Endothelial cell of umbilical vein (primary cell): ENCODE data around the gene SMARCD3. TPM values are rescaled to one million over a fixed set of nuclear protein-coding genes. Genes with fewer than 3 reads are reported as not detected.

ENCODE experiments used
- BruUV-seq: library from RNA; stranded (reverse); fragments of 400-500 nt; replicated peaks from 2 replicates; lab custom pipeline; 2021; lab: Mats Ljungman, UMichigan
- CTCF ChIA-PET: fragments of 300-600, 350-600 bp; sonication (Branson Sonifier 250); formaldehyde crosslinking; loops from one replicate; lab custom pipeline; 2021; ENCODE audit warnings: antibody characterized with exemption, inconsistent platforms; lab: Charles Lee
- POLR2A ChIA-PET: fragments of 300-600, 350-600 bp; sonication (Branson Sonifier 250); formaldehyde crosslinking; loops from one replicate; lab custom pipeline; 2021; ENCODE audit warnings: antibody characterized with exemption, inconsistent platforms; lab: Charles Lee
- DNase-seq: peaks from one replicate; pipeline ENCODE4 v3.0.0-alpha.2; 2011; ENCODE audit warnings: low read depth, low spot score
- FAIRE-seq: peaks from 2 replicates; lab custom pipeline; 2011; peaks lifted over from hg19 to GRCh38; lab: Jason Lieb, UNC
- H2AFZ ChIP-seq: 2 replicates; pipeline ENCODE4 v1.6.0; 2012; ENCODE audit warnings: low read depth, low read length, control low read depth, inconsistent platforms
- H3K27ac ChIP-seq: 2 replicates; pipeline ENCODE4 v1.5.1; 2011; ENCODE audit warnings: low read depth, mild to moderate bottlenecking, control low read depth, low read length, moderate library complexity; ENCODE audit not compliant: insufficient read depth
- H3K27me3 ChIP-seq, 2 experiments: 2 replicates each; pipeline versions ENCODE4 v1.6.0 to v1.6.1; 2011; ENCODE audit warnings: low read length in 2 of 2, mixed read lengths in 1 of 2; ENCODE audit not compliant: control insufficient read depth in 2 of 2, insufficient read depth in 2 of 2
- H3K36me3 ChIP-seq, 2 experiments: 2 replicates in 1 of 2; 3 replicates in 1 of 2; pipeline ENCODE4 v1.5.1; 2011; ENCODE audit warnings: low read length in 2 of 2, mild to moderate bottlenecking in 1 of 2, moderate library complexity in 1 of 2; ENCODE audit not compliant: control insufficient read depth in 2 of 2, insufficient read depth in 2 of 2; ENCODE audit errors: extremely low read depth in 1 of 2
- H3K4me1 ChIP-seq: 3 replicates; pipeline ENCODE4 v1.5.1; 2011; ENCODE audit warnings: mild to moderate bottlenecking, low read length; ENCODE audit not compliant: control insufficient read depth, insufficient read depth; ENCODE audit errors: extremely low read depth
- H3K4me2 ChIP-seq: 2 replicates; pipeline ENCODE4 v1.6.1; 2011; ENCODE audit warnings: low read length, control low read depth, mixed read lengths; ENCODE audit not compliant: insufficient read depth
- H3K4me3 ChIP-seq, 3 experiments: fragments of 200-600 bp in 1 of 3; sonication (generic), shearing (Covaris generic) in 1 of 3; replicated peaks in 1 of 3; 2 replicates each; pipeline ENCODE4 v1.5.1; 2011 to 2016; ENCODE audit warnings: control low read depth in 3 of 3, low read length in 3 of 3, mild to moderate bottlenecking in 2 of 3, inconsistent platforms in 1 of 3, low read depth in 1 of 3, moderate library complexity in 1 of 3; ENCODE audit not compliant: insufficient read depth in 1 of 3
- H3K79me2 ChIP-seq: 2 replicates; pipeline ENCODE4 v1.6.0; 2012; ENCODE audit warnings: low read length, inconsistent platforms; ENCODE audit not compliant: control insufficient read depth, insufficient read depth
- H3K9ac ChIP-seq: replicated peaks from 2 replicates; pipeline ENCODE3; 2011; ENCODE audit warnings: low read length, control low read depth; ENCODE audit not compliant: insufficient read depth; ENCODE audit errors: extremely low read depth
- H3K9me1 ChIP-seq: replicated peaks from 3 replicates; pipeline ENCODE4 v1.6.0; 2011; ENCODE audit warnings: mild to moderate bottlenecking, low read length; ENCODE audit not compliant: control insufficient read depth, insufficient read depth; ENCODE audit errors: extremely low read depth
- H3K9me3 ChIP-seq: replicated peaks from 2 replicates; pipeline ENCODE4 v1.5.1; 2012; ENCODE audit warnings: low read length, inconsistent platforms; ENCODE audit not compliant: control insufficient read depth, insufficient read depth
- H4K20me1 ChIP-seq: replicated peaks from 2 replicates; pipeline ENCODE3; 2011; ENCODE audit warnings: mild to moderate bottlenecking, low read length; ENCODE audit not compliant: control insufficient read depth, insufficient read depth; ENCODE audit errors: extremely low read depth
- EZH2 ChIP-seq: IDR thresholded peaks from 2 replicates; pipeline ENCODE4 v1.6.1; 2012; ENCODE audit warnings: borderline replicate concordance, low read depth, mild to moderate bottlenecking, moderate library complexity, low read length, inconsistent platforms; ENCODE audit not compliant: severe bottlenecking
- FOS ChIP-seq: IDR thresholded peaks from 2 replicates; pipeline ENCODE4 v1.6.1; 2011; ENCODE audit warnings: mild to moderate bottlenecking, low read length, moderate library complexity, borderline replicate concordance; ENCODE audit not compliant: insufficient read depth
- GATA2 ChIP-seq: IDR thresholded peaks from 2 replicates; pipeline ENCODE4 v1.7.0; 2011; ENCODE audit warnings: low read depth, mild to moderate bottlenecking, moderate library complexity, mixed read lengths, low read length; ENCODE audit not compliant: insufficient read length, insufficient read depth
- JUN ChIP-seq: IDR thresholded peaks from 2 replicates; pipeline ENCODE4 v1.6.1; 2011; ENCODE audit warnings: borderline replicate concordance, low read depth; ENCODE audit not compliant: insufficient read length, insufficient read depth
- MYC ChIP-seq: IDR thresholded peaks from one replicate; pipeline ENCODE4 v1.6.1; 2011; ENCODE audit warnings: mild to moderate bottlenecking, low read depth, low read length
- POLR2A ChIP-seq: IDR thresholded peaks from 2 replicates; pipeline ENCODE4 v1.6.1; 2012; ENCODE audit warnings: low read depth, mild to moderate bottlenecking, control low read depth, low read length
- POLR2AphosphoS5 ChIP-seq: IDR thresholded peaks from 2 replicates; pipeline ENCODE4 v1.6.1; 2012; ENCODE audit warnings: low read depth, mild to moderate bottlenecking, control low read depth, low read length, moderate library complexity; ENCODE audit not compliant: insufficient read depth
- dilution Hi-C: fragments of 300-500 bp; cut with MboI; formaldehyde crosslinking; loops from one replicate; pipeline ENCODE4 v1.15.0; 2019; ENCODE audit warnings: low sequenced_read_pairs; ENCODE audit not compliant: extremely low pct_ligation_motif_present
- intact Hi-C: fragments of 100-400 bp; cut with micrococcal nuclease; formaldehyde crosslinking; loops from one replicate; pipeline ENCODE4 v1.10.0; 2022
- polyA plus RNA-seq, 4 experiments: library from polyadenylated mRNA; depleted of rRNA in 3 of 4; stranded (reverse) in 3 of 4; unstranded in 1 of 4; fragments of >200 nt; gene quantifications; 2 replicates each; pipeline versions ENCODE4 v1.2.1 to v1.2.3, GENCODE V29; 2011 to 2012; ENCODE audit warnings: missing spikeins in 1 of 4
- total RNA-seq: library from RNA; stranded (reverse); gene quantifications from 2 replicates; pipeline ENCODE4 v1.2.3, GENCODE V29; 2021
- TF ChIP-seq, protein P1 (sequence below), 2 donors: IDR thresholded peaks; 1 replicate in 1 of 2; 2 replicates in 1 of 2; pipeline ENCODE4 v1.5.1; 2011; ENCODE audit warnings: low read length in 2 of 2, mild to moderate bottlenecking in 2 of 2, moderate library complexity in 2 of 2, control low read depth in 1 of 2, inconsistent platforms in 1 of 2, low read depth in 1 of 2; ENCODE audit not compliant: insufficient read depth in 1 of 2; ENCODE audit errors: extremely low read depth in 1 of 2
- TF ChIP-seq, protein P2 (sequence below): IDR thresholded peaks from 2 replicates; pipeline ENCODE4 v1.6.1; 2011; ENCODE audit not compliant: insufficient read depth, insufficient read length

SMARCD3 gene
- total and polyA plus RNA-seq, 2 donors (not counting 3 experiments of a cell fraction or from before 2014, with no cell fraction given) = 6.1 to 8.5 TPM

- dilution Hi-C loops = no loop called here
- no peaks in the 10 kb centered on the region for H3K79me2 ChIP-seq
- CTCF ChIA-PET = interaction anchor here (0.6 kb wide), 1 partner anchor 31 kb away, joined by 3 read pairs; no protein-coding TSS in a partner anchor
- no peaks in the 10 kb centered on the region for H3K4me1 ChIP-seq
- TF ChIP-seq POLR2AphosphoS5 (no peak), FOS (no peak), GATA2 (no peak), MYC (no peak), JUN (no peak), EZH2 (no peak), POLR2A (no peak)
- TF ChIP-seq, protein P1, sequence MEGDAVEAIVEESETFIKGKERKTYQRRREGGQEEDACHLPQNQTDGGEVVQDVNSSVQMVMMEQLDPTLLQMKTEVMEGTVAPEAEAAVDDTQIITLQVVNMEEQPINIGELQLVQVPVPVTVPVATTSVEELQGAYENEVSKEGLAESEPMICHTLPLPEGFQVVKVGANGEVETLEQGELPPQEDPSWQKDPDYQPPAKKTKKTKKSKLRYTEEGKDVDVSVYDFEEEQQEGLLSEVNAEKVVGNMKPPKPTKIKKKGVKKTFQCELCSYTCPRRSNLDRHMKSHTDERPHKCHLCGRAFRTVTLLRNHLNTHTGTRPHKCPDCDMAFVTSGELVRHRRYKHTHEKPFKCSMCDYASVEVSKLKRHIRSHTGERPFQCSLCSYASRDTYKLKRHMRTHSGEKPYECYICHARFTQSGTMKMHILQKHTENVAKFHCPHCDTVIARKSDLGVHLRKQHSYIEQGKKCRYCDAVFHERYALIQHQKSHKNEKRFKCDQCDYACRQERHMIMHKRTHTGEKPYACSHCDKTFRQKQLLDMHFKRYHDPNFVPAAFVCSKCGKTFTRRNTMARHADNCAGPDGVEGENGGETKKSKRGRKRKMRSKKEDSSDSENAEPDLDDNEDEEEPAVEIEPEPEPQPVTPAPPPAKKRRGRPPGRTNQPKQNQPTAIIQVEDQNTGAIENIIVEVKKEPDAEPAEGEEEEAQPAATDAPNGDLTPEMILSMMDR (IDR thresholded peaks at IDR 0.05; ENCODE audit: extremely low read depth in 1 of 2, insufficient read depth in 1 of 2, low read depth in 1 of 2, low read length in 2 of 2) = no peak
- TF ChIP-seq, protein P2, sequence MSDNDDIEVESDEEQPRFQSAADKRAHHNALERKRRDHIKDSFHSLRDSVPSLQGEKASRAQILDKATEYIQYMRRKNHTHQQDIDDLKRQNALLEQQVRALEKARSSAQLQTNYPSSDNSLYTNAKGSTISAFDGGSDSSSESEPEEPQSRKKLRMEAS = no peak
- no peaks in the 10 kb centered on the region for H3K36me3 ChIP-seq
- BruUV-seq = no TSS peak
- H2AFZ ChIP-seq = no peak overlapping the region
- DNase-seq (no peak), FAIRE-seq (no peak)
- no peaks in the 10 kb centered on the region for H3K9me1 ChIP-seq
- H3K4me3 ChIP-seq = no peak overlapping the region
- peaks cover 13 to 15% of the 10 kb centered on the region in 2 experiments for H3K27me3 ChIP-seq
- POLR2A ChIA-PET = no interaction called here
- intact Hi-C loops = no loop called here
- no peaks in the 10 kb centered on the region for H3K9me3 ChIP-seq
- H4K20me1 ChIP-seq = no peaks in the 10 kb centered on the region
- no peak overlapping the region for H3K4me2 ChIP-seq
- H3K9ac ChIP-seq = no peak overlapping the region
- H3K27ac ChIP-seq = no peak overlapping the region
Measured at GRCh38 chr7:151194188-151194587, 54.3 kb downstream of the SMARCD3 start.
